HepG2 (cell line): ENCODE data around the gene ACTR6. TPM values are rescaled to one million over a fixed set of nuclear protein-coding genes. Genes with fewer than 3 reads are reported as not detected.

Source experiments
- ARID2 ChIP-seq: sonication (generic); formaldehyde crosslinking; IDR thresholded peaks from 2 replicates; pipeline ENCODE4 v1.8.1; 2022; ENCODE audit warnings: mild to moderate bottlenecking, missing genetic modification reagents, borderline replicate concordance
- ATF5 ChIP-seq: sonication (generic); formaldehyde crosslinking; IDR thresholded peaks from 2 replicates; pipeline ENCODE4 v1.4.0; 2020; ENCODE audit warnings: mild to moderate bottlenecking, low read depth, missing genetic modification reagents
- ATF7-NPFF ChIP-seq: sonication (generic); formaldehyde crosslinking; IDR thresholded peaks from 2 replicates; pipeline ENCODE4 v1.8.1; 2023; ENCODE audit warnings: mild to moderate bottlenecking, low read depth, missing genetic modification reagents, moderate library complexity
- CREB3 ChIP-seq: sonication (generic); formaldehyde crosslinking; IDR thresholded peaks from 2 replicates; pipeline ENCODE4 v1.5.0; 2020; ENCODE audit warnings: missing genetic modification reagents
- CREBL2 ChIP-seq: sonication (generic); formaldehyde crosslinking; IDR thresholded peaks from 2 replicates; pipeline ENCODE4 v1.8.1; 2023; ENCODE audit warnings: missing genetic modification reagents, mild to moderate bottlenecking, borderline replicate concordance
- FOXJ3 ChIP-seq: sonication (generic); formaldehyde crosslinking; IDR thresholded peaks from 2 replicates; pipeline ENCODE4 v1.4.0; 2020; ENCODE audit warnings: missing genetic modification reagents, mild to moderate bottlenecking, borderline replicate concordance
- FOXM1 ChIP-seq: sonication (generic); formaldehyde crosslinking; IDR thresholded peaks from 2 replicates; pipeline ENCODE4 v1.5.0; 2020; ENCODE audit warnings: missing genetic modification reagents
- GRHL1 ChIP-seq: sonication (generic); formaldehyde crosslinking; conservative IDR thresholded peaks from 2 replicates; pipeline ENCODE4 v1.8.0; 2022; ENCODE audit warnings: missing genetic modification reagents
- HNF1B ChIP-seq: sonication (generic); formaldehyde crosslinking; IDR thresholded peaks from 2 replicates; pipeline ENCODE4 v1.5.1; 2020; ENCODE audit warnings: mild to moderate bottlenecking, moderate library complexity, missing genetic modification reagents
- HNRNPLL ChIP-seq: fragments of 200-400 bp; formaldehyde crosslinking; IDR thresholded peaks from 2 replicates; pipeline ENCODE4 v1.6.1; 2017; ENCODE audit warnings: mild to moderate bottlenecking, low read depth, low read length; ENCODE audit not compliant: poor library complexity, severe bottlenecking
- HOXA5 ChIP-seq: sonication (generic); formaldehyde crosslinking; IDR thresholded peaks from 2 replicates; pipeline ENCODE4 v1.4.0; 2020; ENCODE audit warnings: missing genetic modification reagents
- MYC ChIP-seq: sonication (generic); formaldehyde crosslinking; IDR thresholded peaks from 2 replicates; pipeline ENCODE4 v1.9.0; 2021; ENCODE audit warnings: missing genetic modification reagents, borderline replicate concordance
- NFYC ChIP-seq: IDR thresholded peaks from 2 replicates; pipeline ENCODE4 v1.6.1; 2016; ENCODE audit warnings: missing genetic modification reagents, missing compliant biosample characterization
- SALL1 ChIP-seq: sonication (generic); formaldehyde crosslinking; IDR thresholded peaks from 2 replicates; pipeline ENCODE4 v1.8.0; 2022; ENCODE audit warnings: mild to moderate bottlenecking, missing genetic modification reagents
- SAP130 ChIP-seq: IDR thresholded peaks from 2 replicates; pipeline ENCODE4 v1.6.1; 2016; ENCODE audit warnings: low read depth
- SP1 ChIP-seq, 2 experiments: fragments of 450-650 bp in 1 of 2; sonication (generic) in 1 of 2; formaldehyde crosslinking in 1 of 2; IDR thresholded peaks; 2 replicates each; pipeline versions ENCODE4 v1.4.0 to v1.6.1; 2016 to 2020; ENCODE audit warnings: missing genetic modification reagents in 1 of 2
- TCF7 ChIP-seq: sonication (generic); IDR thresholded peaks from 2 replicates; pipeline ENCODE4 v1.6.1; 2016; ENCODE audit warnings: antibody characterized with exemption, low read depth
- TGIF2 ChIP-seq: IDR thresholded peaks from 2 replicates; pipeline ENCODE4 v1.6.1; 2016; ENCODE audit warnings: control low read depth, missing compliant biosample characterization
- ZBTB43 ChIP-seq: sonication (generic); formaldehyde crosslinking; conservative IDR thresholded peaks from 2 replicates; pipeline ENCODE4 v1.4.0; 2020; ENCODE audit warnings: missing genetic modification reagents
- ZNF232 ChIP-seq: sonication (generic); formaldehyde crosslinking; IDR thresholded peaks from 2 replicates; pipeline ENCODE4 v1.4.0; 2020; ENCODE audit warnings: missing genetic modification reagents, borderline replicate concordance
- ZNF451 ChIP-seq: sonication (generic); formaldehyde crosslinking; IDR thresholded peaks from 2 replicates; pipeline ENCODE4 v1.5.0; 2020; ENCODE audit warnings: mild to moderate bottlenecking, missing genetic modification reagents
- ZNF547 ChIP-seq: sonication (generic); formaldehyde crosslinking; IDR thresholded peaks from 2 replicates; pipeline ENCODE4 v1.5.1; 2020; ENCODE audit warnings: mild to moderate bottlenecking, missing genetic modification reagents
- ZSCAN25 ChIP-seq: sonication (generic); formaldehyde crosslinking; IDR thresholded peaks from 2 replicates; pipeline ENCODE4 v1.8.0; 2022; ENCODE audit warnings: mild to moderate bottlenecking, missing genetic modification reagents
- polyA plus RNA-seq, 8 experiments: library from polyadenylated mRNA; depleted of rRNA in 3 of 8; stranded (reverse) in 7 of 8; unstranded in 1 of 8; fragments of >200 nt; fragmentation: Illumina TruSeq in 4 of 8; extraction: Trizol in 4 of 8; gene quantifications; 2 replicates each; pipeline versions ENCODE4 v1.2.1 to v1.2.3, GENCODE V29; 2011 to 2016; ENCODE audit warnings: low read depth in 4 of 8, missing spikeins in 1 of 8, mixed read lengths in 1 of 8; ENCODE audit not compliant: insufficient read depth in 1 of 8
- total RNA-seq, 5 experiments: library from RNA; depleted of rRNA; stranded (reverse); fragments of >200 nt; fragmentation: Illumina TruSeq; extraction: Trizol; gene quantifications; 2 replicates each; pipeline ENCODE4 v1.2.3, GENCODE V29; 2016; ENCODE audit warnings: low read depth in 1 of 5

Gene ACTR6
- total and polyA plus RNA-seq, 2 of the 13 experiments (the other 11 are each of a cell fraction or from before 2014, with no cell fraction given) = 12.9 to 22.4 TPM

- TF ChIP-seq HNF1B = peak; percentile 77
- TF ChIP-seq FOXM1 = no peak
- peak; percentile 83 for TF ChIP-seq SAP130 (CRISPR knock-in tag)
- peak; percentile 19; the same call in 1 of the 2 replicates for TF ChIP-seq ZSCAN25
- TF ChIP-seq ARID2 = no peak
- TF ChIP-seq TCF7 = peak; percentile 50; the same call in 1 of the 2 replicates
- TF ChIP-seq SP1 (IDR thresholded peaks at IDR 0.05) = no peak
- peak; percentile 67 for TF ChIP-seq SP1 (CRISPR knock-in tag; IDR thresholded peaks at IDR 0.05)
- 0 out of 2 replicates have a peak, but pooled peaks have one; percentile 34 for TF ChIP-seq ATF5
- TF ChIP-seq NFYC (CRISPR knock-in tag) = peak; percentile 64; the same call in 1 of the 2 replicates
- peak; percentile 10; the same call in 1 of the 2 replicates for TF ChIP-seq TGIF2 (CRISPR knock-in tag)
- 0 out of 2 replicates have a peak, but pooled peaks have one; percentile 45 for TF ChIP-seq ATF7-NPFF (CRISPR knock-in tag)
- peak; percentile 23; the same call in 1 of the 2 replicates for TF ChIP-seq ZNF451
- no peak for TF ChIP-seq ZNF232 (CRISPR knock-in tag)
- TF ChIP-seq CREB3 = no peak
- TF ChIP-seq SALL1 (CRISPR knock-in tag) = peak; percentile 20; the same call in 1 of the 2 replicates
- TF ChIP-seq GRHL1 (CRISPR knock-in tag) = no peak
- peak; percentile 20; the same call in 1 of the 2 replicates for TF ChIP-seq HOXA5
- TF ChIP-seq MYC = 0 out of 2 replicates have a peak, but pooled peaks have one; percentile 24
- no peak for TF ChIP-seq FOXJ3 (CRISPR knock-in tag)
- TF ChIP-seq ZBTB43 (CRISPR knock-in tag) = no peak
- no peak for TF ChIP-seq CREBL2
- peak; percentile 98 for TF ChIP-seq HNRNPLL
- TF ChIP-seq ZNF547 = no peak; the same call in 1 of the 2 replicates
Observed at GRCh38 chr12:100266835-100267602, 66.4 kb downstream of the ACTR6 start, which contains the start of the genes DEPDC4 and SCYL2 (continued).
